Cardiac muscle cell (in vitro differentiated cells and primary cell): Measurements from ENCODE around the gene SDR42E1. TPM values are rescaled to one million over a fixed set of nuclear protein-coding genes. Genes with fewer than 3 reads are reported as not detected.
"Not testable (repeated sequence)": the region's sequence is repeated elsewhere in the genome, so short reads cannot be mapped to it uniquely, and the experiment has no call there.

ENCODE experiments used
- DNase-seq, 2 donors: peaks; one replicate each; pipeline versions ENCODE4 v3.0.0 to v3.0.0-alpha.2; 2010 to 2017; ENCODE audit warnings: low read depth in 1 of 2, low spot score in 1 of 2
- H3K27ac ChIP-seq: fragments of 200-600 bp; sonication (generic); 2 replicates; pipeline ENCODE4 v1.5.1; 2016
- H3K27me3 ChIP-seq: fragments of 200-600 bp; sonication (generic); 2 replicates; pipeline ENCODE4 v1.6.0; 2016; ENCODE audit warnings: control low read depth
- H3K36me3 ChIP-seq: fragments of 200-600 bp; sonication (generic); 2 replicates; pipeline ENCODE4 v1.5.1; 2016; ENCODE audit warnings: control low read depth
- H3K4me1 ChIP-seq: fragments of 200-600 bp; sonication (generic); 2 replicates; pipeline ENCODE4 v1.8.1; 2017; ENCODE audit warnings: low read depth, mild to moderate bottlenecking, mixed run types
- H3K4me3 ChIP-seq: fragments of 200-600 bp; sonication (generic); 2 replicates; pipeline ENCODE4 v1.5.1; 2016; ENCODE audit warnings: mild to moderate bottlenecking
- H3K9me3 ChIP-seq: fragments of 200-600 bp; sonication (generic); 2 replicates; pipeline ENCODE4 v1.5.1; 2017; ENCODE audit warnings: low read depth, mild to moderate bottlenecking, control low read depth
- CTCF ChIP-seq: IDR thresholded peaks from 2 replicates; pipeline ENCODE4 v1.5.1; 2012; ENCODE audit warnings: low read depth, mild to moderate bottlenecking, low read length
- polyA plus RNA-seq: library from polyadenylated mRNA; unstranded; fragments of >200 nt; fragmentation: Nextera tagmentation; extraction: Ambion mirVana; gene quantifications from 2 replicates; pipeline ENCODE4 v1.2.1, GENCODE V29; 2016
- total RNA-seq: library from RNA; depleted of rRNA; stranded (reverse); fragments of >200 nt; gene quantifications from 2 replicates; pipeline ENCODE4 v1.2.3, GENCODE V29; 2016

SDR42E1 gene
- total and polyA plus RNA-seq, 2 experiments from 2014 or later, result 0.03 TPM; not detected in 1

DNA sequence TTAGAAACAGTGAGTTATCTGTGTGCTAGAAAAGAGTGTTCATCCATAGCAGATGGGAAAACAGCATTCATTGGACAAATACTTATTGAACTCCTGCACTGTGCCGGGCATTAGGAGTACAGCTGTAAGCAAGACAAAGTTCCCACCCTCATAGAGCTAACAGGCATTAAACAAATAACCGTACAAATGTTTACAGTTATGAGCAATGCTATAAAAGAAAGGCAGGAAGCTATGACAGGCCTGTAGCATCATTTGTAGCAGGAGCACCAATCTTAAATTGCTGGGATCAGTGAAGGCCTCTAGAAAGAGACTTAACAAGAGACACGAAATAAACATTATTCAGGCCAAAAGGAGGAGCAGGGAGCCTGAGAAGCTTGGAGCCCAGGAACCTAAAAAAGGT is 15.6 kb downstream of the SDR42E1 start:
- TF ChIP-seq CTCF, result no peak
- Histone ChIP-seq H3K27ac (no peak overlapping the region), H3K27me3 (no peaks in the 10 kb centered on the region), H3K9me3 (no peaks in the 10 kb centered on the region), H3K4me1 (no peaks in the 10 kb centered on the region), H3K4me3 (no peak overlapping the region), H3K36me3 (no peaks in the 10 kb centered on the region)
- no peak for DNase-seq

GRCh38 chr16:81994485-81994884 is 16.8 kb downstream of the SDR42E1 start:
- no peaks in the 10 kb centered on the region for H3K27me3 ChIP-seq
- H3K4me3 ChIP-seq, result no peak overlapping the region
- H3K27ac ChIP-seq, result no peak overlapping the region
- H3K9me3 ChIP-seq, result no peaks in the 10 kb centered on the region
- DNase-seq, result no peak
- no peaks in the 10 kb centered on the region for H3K36me3 ChIP-seq
- no peak for TF ChIP-seq CTCF
- H3K4me1 ChIP-seq, result no peaks in the 10 kb centered on the region

DNA sequence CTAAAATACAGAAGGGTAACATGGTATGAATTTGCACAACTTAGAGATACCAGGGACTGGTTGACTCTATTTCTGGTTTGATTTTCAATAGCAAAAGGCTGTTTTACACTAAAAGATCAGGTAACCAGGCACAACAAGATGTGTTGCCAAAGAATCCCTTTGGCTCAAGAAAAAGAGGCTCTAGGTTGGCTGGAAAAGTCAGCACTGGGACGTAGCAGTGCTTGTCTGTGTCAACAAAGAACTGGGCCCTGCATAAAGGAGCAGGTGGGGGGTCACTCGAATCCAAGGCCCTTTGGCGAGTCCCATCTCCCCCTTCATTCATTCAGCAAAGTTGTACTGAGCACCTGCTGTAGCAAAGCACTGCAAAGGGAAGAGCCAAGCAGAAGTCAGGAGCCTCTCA is 18.4 kb downstream of the SDR42E1 start:
- no peak for DNase-seq
- no peaks in the 10 kb centered on the region for H3K36me3 ChIP-seq

GRCh38 chr16:81987706-81988105 is 23.6 kb downstream of the SDR42E1 start:
- Histone ChIP-seq H3K4me3 (no peak overlapping the region), H3K27me3 (no peaks in the 10 kb centered on the region), H3K4me1 (no peaks in the 10 kb centered on the region), H3K36me3 (no peaks in the 10 kb centered on the region), H3K9me3 (no peaks in the 10 kb centered on the region), H3K27ac (no peak overlapping the region)
- no peak for DNase-seq
- no peak for TF ChIP-seq CTCF

More for the DNA sequence above, 18.4 kb downstream of the SDR42E1 start:
- H3K9me3 ChIP-seq, result no peaks in the 10 kb centered on the region
- H3K4me1 ChIP-seq, result no peaks in the 10 kb centered on the region
- no peak for TF ChIP-seq CTCF
- no peaks in the 10 kb centered on the region for H3K27me3 ChIP-seq
- H3K4me3 ChIP-seq, result no peak overlapping the region
- H3K27ac ChIP-seq, result no peak overlapping the region

DNA sequence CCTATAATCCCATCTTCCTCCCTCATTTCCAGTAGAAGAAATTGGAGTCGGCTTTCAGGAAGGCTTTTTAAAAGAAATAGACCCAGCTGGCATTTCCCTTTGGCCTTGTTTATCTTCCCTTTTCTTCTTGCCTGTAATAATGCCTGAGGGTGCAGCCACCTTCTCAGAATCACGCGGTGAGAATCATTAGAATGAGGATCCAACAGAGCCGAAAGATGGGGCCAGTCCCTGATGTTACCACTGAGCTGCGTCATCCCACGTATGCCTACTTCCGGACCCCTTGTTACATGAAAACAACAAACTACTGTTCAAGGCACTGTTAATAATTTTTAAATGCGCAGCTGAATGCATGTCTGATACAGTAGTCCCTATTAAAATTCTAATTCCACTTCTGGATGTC is 24.1 kb downstream of the SDR42E1 start:
- Histone ChIP-seq H3K9me3 (no peaks in the 10 kb centered on the region), H3K4me1 (no peaks in the 10 kb centered on the region), H3K27ac (no peak overlapping the region), H3K36me3 (no peaks in the 10 kb centered on the region), H3K27me3 (no peaks in the 10 kb centered on the region), H3K4me3 (no peak overlapping the region)
- no peak for DNase-seq
- TF ChIP-seq CTCF, result no peak

DNA sequence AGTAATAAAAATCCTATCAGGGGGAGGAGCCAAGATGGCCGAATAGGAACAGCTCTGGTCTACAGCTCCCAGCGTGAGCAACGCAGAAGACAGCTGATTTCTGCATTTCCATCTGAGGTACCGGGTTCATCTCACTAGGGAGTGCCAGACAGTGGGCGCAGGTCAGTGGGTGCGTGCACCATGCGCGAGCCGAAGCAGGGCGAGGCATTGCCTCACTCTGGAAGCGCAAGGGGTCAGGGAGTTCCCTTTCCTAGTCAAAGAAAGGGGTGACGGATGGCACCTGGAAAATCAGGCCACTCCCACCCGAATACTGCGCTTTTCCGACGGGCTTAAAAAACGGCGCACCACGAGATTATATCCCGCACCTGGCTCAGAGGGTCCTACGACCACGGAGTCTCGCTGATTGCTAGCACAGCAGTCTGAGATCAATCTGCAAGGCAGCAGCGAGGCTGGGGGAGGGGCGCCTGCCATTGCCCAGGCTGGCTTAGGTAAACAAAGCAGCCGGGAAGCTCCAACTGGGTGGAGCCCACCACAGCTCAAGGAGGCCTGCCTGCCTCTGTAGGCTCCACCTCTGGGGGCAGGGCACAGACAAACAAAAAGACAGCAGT is 33.8 kb downstream of the SDR42E1 start:
- not testable (repeated sequence) for H3K27ac ChIP-seq, H3K27me3 ChIP-seq, H3K4me3 ChIP-seq, H3K9me3 ChIP-seq, H3K4me1 ChIP-seq, H3K36me3 ChIP-seq, DNase-seq
